OCI-LY7 (cell line): ENCODE data around the gene UQCRC1. TPM values are rescaled to one million over a fixed set of nuclear protein-coding genes. Genes with fewer than 3 reads are reported as not detected.

Source experiments
- BruUV-seq: library from RNA; stranded (reverse); fragments of 400-500 nt; replicated peaks from 2 replicates; lab custom pipeline; 2021; lab: Mats Ljungman, UMichigan
- CTCF ChIA-PET: fragments of 300-600 bp; sonication (Branson Sonifier 250); formaldehyde crosslinking; loops from one replicate; lab custom pipeline; 2022; ENCODE audit warnings: antibody characterized with exemption; ENCODE audit not compliant: unreplicated experiment; lab: Charles Lee
- POLR2A ChIA-PET: fragments of 300-600 bp; sonication (Branson Sonifier 250); formaldehyde crosslinking; loops from one replicate; lab custom pipeline; 2022; ENCODE audit warnings: antibody characterized with exemption; lab: Charles Lee
- DNase-seq: peaks from one replicate; pipeline ENCODE4 v3.0.0-alpha.2; 2015; ENCODE audit warnings: low spot score
- H2AFZ ChIP-seq: fragments of 200-600 bp; sonication (generic), shearing (Covaris generic); 2 replicates; pipeline ENCODE4 v1.6.1; 2014; ENCODE audit warnings: mild to moderate bottlenecking, antibody characterized with exemption, low read length, moderate library complexity
- H3K27ac ChIP-seq: fragments of 200-600 bp; sonication (generic); 2 replicates; pipeline ENCODE4 v1.5.1; 2014; ENCODE audit warnings: mixed run types, low read depth, mild to moderate bottlenecking, moderate library complexity, low read length, inconsistent platforms; ENCODE audit not compliant: poor library complexity, severe bottlenecking
- H3K36me3 ChIP-seq: fragments of 200-600 bp; sonication (generic); 2 replicates; pipeline ENCODE4 v1.6.1; 2014; ENCODE audit warnings: mild to moderate bottlenecking, antibody characterized with exemption, low read length, moderate library complexity, mixed read lengths; ENCODE audit not compliant: insufficient read depth
- H3K4me1 ChIP-seq: fragments of 200-600 bp; sonication (generic); 2 replicates; pipeline ENCODE4 v1.5.1; 2014; ENCODE audit warnings: mild to moderate bottlenecking, low read length; ENCODE audit not compliant: insufficient read depth, poor library complexity, severe bottlenecking
- H3K4me2 ChIP-seq: fragments of 200-600 bp; sonication (generic); 2 replicates; pipeline ENCODE4 v1.6.1; 2014; ENCODE audit warnings: mild to moderate bottlenecking, low read length
- H3K4me3 ChIP-seq: fragments of 200-600 bp; sonication (generic); 2 replicates; pipeline ENCODE4 v1.5.1; 2014; ENCODE audit warnings: mild to moderate bottlenecking, low read depth, low read length; ENCODE audit not compliant: poor library complexity, severe bottlenecking
- H3K79me2 ChIP-seq: fragments of 200-600 bp; sonication (generic); 2 replicates; pipeline ENCODE4 v1.6.1; 2016; ENCODE audit warnings: low read depth, mild to moderate bottlenecking, low read length, moderate library complexity, mixed read lengths; ENCODE audit not compliant: insufficient read depth
- H3K9me2 ChIP-seq: fragments of 200-600 bp; sonication (generic); 2 replicates; pipeline ENCODE4 v1.6.1; 2016; ENCODE audit warnings: mild to moderate bottlenecking, low read length, mixed read lengths; ENCODE audit not compliant: insufficient read depth
- H3K9me3 ChIP-seq: fragments of 200-600 bp; sonication (generic); 2 replicates; pipeline ENCODE4 v1.6.1; 2014; ENCODE audit warnings: mild to moderate bottlenecking, mixed run types, low read length, mixed read lengths
- H4K20me1 ChIP-seq: fragments of 200-600 bp; sonication (generic); 2 replicates; pipeline ENCODE4 v1.6.1; 2014; ENCODE audit warnings: mild to moderate bottlenecking, antibody characterized with exemption, low read length, moderate library complexity, mixed read lengths; ENCODE audit not compliant: insufficient read depth
- CTCF ChIP-seq: fragments of 200-600 bp; sonication (generic); conservative IDR thresholded peaks from 2 replicates; pipeline ENCODE4 v1.5.1; 2014; ENCODE audit warnings: mild to moderate bottlenecking, antibody characterized with exemption, low read length, moderate library complexity, mixed read lengths
- EZH2phosphoT487 ChIP-seq: fragments of 200-600 bp; sonication (generic); IDR thresholded peaks from 2 replicates; pipeline ENCODE4 v1.6.1; 2018; ENCODE audit warnings: low read depth, borderline replicate concordance, mild to moderate bottlenecking, mixed run types, antibody characterized with exemption, low read length, moderate library complexity, mixed read lengths
- intact Hi-C: fragments of 100-400 bp; cut with micrococcal nuclease; formaldehyde crosslinking; loops from one replicate; pipeline ENCODE4 v1.10.0; 2022; ENCODE audit not compliant: unreplicated experiment
- total RNA-seq, 2 experiments: library from RNA; depleted of rRNA in 1 of 2; stranded (reverse); fragments of >200 nt in 1 of 2; shearing (Covaris generic) in 1 of 2; gene quantifications; 2 replicates each; pipeline ENCODE4 v1.2.3, GENCODE V29; 2014 to 2022

Gene UQCRC1
- total RNA-seq, 2 experiments from 2014 or later: 125 to 194 TPM

DNA sequence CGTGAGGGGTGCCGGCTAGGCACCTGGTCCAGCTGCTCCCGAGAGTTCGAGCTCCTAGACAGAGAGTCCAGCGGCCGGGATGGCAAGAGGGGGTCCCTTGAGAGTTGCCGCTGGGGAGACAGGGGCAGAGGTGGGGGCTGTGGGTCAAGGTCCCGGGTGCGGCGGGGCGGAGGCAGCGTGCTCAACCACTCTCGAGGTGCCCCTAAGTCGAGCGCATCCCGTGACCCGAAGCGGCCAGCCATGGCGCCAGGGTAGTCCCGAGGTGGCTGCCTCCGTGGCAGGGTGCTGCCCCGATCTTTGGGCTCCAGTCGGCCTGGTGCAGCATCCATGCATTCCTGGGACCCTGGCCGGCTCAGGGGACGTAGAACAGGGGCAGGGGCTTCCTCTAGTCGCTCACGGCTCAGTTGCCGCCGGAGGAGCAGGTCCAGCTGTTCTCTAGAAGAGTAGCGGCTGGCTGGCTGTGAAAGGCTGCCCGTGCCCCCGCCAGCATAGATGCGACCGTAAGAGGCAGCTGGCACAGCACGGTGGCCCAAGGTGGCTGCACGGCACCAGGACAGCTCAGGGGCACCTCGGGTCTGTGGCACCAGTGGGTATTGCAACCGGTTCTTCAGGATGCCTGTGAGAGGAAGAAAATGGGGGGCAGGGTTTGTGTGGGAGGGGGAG, 30.6 kb upstream of the UQCRC1 start:
- Histone ChIP-seq H3K9me2 (no peaks in the 10 kb centered on the region), H3K79me2 (no peaks in the 10 kb centered on the region), H3K36me3 (no peaks in the 10 kb centered on the region), H2AFZ (no peak overlapping the region), H3K4me3 (no peak overlapping the region), H3K9me3 (no peaks in the 10 kb centered on the region), H4K20me1 (no peaks in the 10 kb centered on the region), H3K4me2 (no peak overlapping the region), H3K27ac (no peak overlapping the region), H3K4me1 (peaks cover 17% of the 10 kb centered on the region)
- no peak for DNase-seq
- no TSS peak for BruUV-seq
- intact Hi-C loops: loop anchor here (10.0 kb wide), 2 partner anchors 195 to 235 kb away; partner anchors contain the start of genes ATRIP, CCDC51 and TMA7
- no peak for TF ChIP-seq EZH2phosphoT487
- no peak for TF ChIP-seq CTCF
- CTCF ChIA-PET: no interaction called here
- POLR2A ChIA-PET: no interaction called here

DNA sequence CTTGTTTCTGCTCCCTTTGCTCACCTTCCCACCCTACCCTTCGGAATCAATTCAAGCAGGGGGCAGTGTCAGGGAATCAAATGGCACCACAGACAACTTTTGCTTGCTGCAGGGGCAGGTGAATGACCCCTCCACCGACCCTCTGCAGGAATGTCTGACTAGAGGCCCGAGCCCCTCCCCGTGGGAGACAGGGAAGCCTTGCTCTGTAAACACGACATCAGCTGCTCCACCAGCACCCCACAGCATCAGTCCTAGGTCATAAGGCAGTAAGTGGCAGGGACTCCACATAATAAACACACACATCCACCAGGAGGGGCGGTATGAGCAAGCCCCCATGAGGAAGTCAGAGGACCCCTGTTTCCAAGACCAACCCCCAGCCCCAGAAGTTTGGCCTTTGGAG, 27.9 kb upstream of the UQCRC1 start:
- intact Hi-C loops: loop anchor here (10.0 kb wide), 2 partner anchors 193 to 233 kb away; partner anchors contain the start of genes ATRIP, CCDC51 and TMA7

More for the DNA sequence above, 27.9 kb upstream of the UQCRC1 start:
- no peak overlapping the region for H3K27ac ChIP-seq
- CTCF ChIA-PET: no interaction called here
- no TSS peak for BruUV-seq
- H3K79me2 ChIP-seq: no peaks in the 10 kb centered on the region
- DNase-seq: peak; percentile 21
- peak; percentile 51 for TF ChIP-seq CTCF
- no peak for TF ChIP-seq EZH2phosphoT487
- no peaks in the 10 kb centered on the region for H3K36me3 ChIP-seq
- H2AFZ ChIP-seq: no peak overlapping the region
- no peaks in the 10 kb centered on the region for H3K9me2 ChIP-seq
- POLR2A ChIA-PET: no interaction called here
- no peaks in the 10 kb centered on the region; the same call in 1 of the 2 replicates for H4K20me1 ChIP-seq
- peaks cover 27% of the 10 kb centered on the region for H3K4me1 ChIP-seq
- H3K4me2 ChIP-seq: no peak overlapping the region
- no peaks in the 10 kb centered on the region for H3K9me3 ChIP-seq
- no peak overlapping the region for H3K4me3 ChIP-seq
